ENCODE data around the gene EPHA1. TPM values are rescaled to one million over a fixed set of nuclear protein-coding genes. Genes with fewer than 3 reads are reported as not detected.

Gene EPHA1
- total RNA-seq, 1 donor from 2014 or later, result 4.7 TPM

- H3K27me3 Mint-ChIP-seq (ENCODE audit: unreplicated experiment), result no peaks in the 10 kb centered on the region
- DNase-seq, result no peak
- H3K27ac Mint-ChIP-seq (ENCODE audit: unreplicated experiment), result no peak within 1 kb of the TSS
- TF ChIP-seq, protein P1, sequence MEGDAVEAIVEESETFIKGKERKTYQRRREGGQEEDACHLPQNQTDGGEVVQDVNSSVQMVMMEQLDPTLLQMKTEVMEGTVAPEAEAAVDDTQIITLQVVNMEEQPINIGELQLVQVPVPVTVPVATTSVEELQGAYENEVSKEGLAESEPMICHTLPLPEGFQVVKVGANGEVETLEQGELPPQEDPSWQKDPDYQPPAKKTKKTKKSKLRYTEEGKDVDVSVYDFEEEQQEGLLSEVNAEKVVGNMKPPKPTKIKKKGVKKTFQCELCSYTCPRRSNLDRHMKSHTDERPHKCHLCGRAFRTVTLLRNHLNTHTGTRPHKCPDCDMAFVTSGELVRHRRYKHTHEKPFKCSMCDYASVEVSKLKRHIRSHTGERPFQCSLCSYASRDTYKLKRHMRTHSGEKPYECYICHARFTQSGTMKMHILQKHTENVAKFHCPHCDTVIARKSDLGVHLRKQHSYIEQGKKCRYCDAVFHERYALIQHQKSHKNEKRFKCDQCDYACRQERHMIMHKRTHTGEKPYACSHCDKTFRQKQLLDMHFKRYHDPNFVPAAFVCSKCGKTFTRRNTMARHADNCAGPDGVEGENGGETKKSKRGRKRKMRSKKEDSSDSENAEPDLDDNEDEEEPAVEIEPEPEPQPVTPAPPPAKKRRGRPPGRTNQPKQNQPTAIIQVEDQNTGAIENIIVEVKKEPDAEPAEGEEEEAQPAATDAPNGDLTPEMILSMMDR (IDR thresholded peaks at IDR 0.05; ENCODE audit: partially characterized antibody, unreplicated experiment), result no peak
- no peaks in the 10 kb centered on the region for H3K9me3 Mint-ChIP-seq (ENCODE audit: unreplicated experiment)
- H3K4me3 Mint-ChIP-seq (ENCODE audit: unreplicated experiment), result no peak within 1 kb of the TSS
- H3K36me3 Mint-ChIP-seq (ENCODE audit: unreplicated experiment), result no peaks in the 10 kb centered on the region
- no peaks in the 10 kb centered on the region for H3K4me1 Mint-ChIP-seq (ENCODE audit: low read depth, unreplicated experiment)
Observed at GRCh38 chr7:143443153-143443552, 34.5 kb upstream of the EPHA1 start, which contains the start of gene TAS2R60. Gene TAS2R60 (plus strand): TSS chr7:143443453. CDS start chr7:143443453, 0 bp downstream.

DNA sequence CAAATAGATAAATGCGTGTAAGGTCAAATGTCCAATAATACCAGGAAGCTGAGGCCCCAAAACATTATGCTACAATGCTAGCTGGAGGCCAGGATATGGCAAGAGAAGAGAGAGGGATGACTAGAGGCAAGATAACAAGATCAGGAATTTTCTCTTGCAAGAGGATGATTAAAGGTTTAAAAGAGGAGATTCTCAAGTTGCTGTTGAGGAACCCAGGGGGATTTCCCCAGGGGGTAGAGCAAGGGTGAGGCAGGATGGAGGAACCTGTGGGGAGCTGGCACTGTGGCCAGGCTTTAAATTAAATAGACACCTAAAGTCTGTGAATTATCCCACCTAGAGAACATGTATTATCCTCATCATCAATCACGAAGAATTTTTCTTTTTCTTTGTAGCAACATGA lies 31.2 kb upstream of the EPHA1 start:
- H3K27me3 Mint-ChIP-seq (ENCODE audit: unreplicated experiment), result no peaks in the 10 kb centered on the region
- no peaks in the 10 kb centered on the region for H3K36me3 Mint-ChIP-seq (ENCODE audit: unreplicated experiment)
- TF ChIP-seq, protein P1 (IDR thresholded peaks at IDR 0.05; ENCODE audit: partially characterized antibody, unreplicated experiment), result no peak
- H3K4me1 Mint-ChIP-seq (ENCODE audit: low read depth, unreplicated experiment), result no peaks in the 10 kb centered on the region
- H3K27ac Mint-ChIP-seq (ENCODE audit: unreplicated experiment), result no peak overlapping the region
- H3K9me3 Mint-ChIP-seq (ENCODE audit: unreplicated experiment), result no peaks in the 10 kb centered on the region
- DNase-seq, result no peak
- H3K4me3 Mint-ChIP-seq (ENCODE audit: unreplicated experiment), result no peak overlapping the region

- H3K27ac Mint-ChIP-seq (ENCODE audit: unreplicated experiment), result no peak overlapping the region
- DNase-seq, result no peak
- H3K4me3 Mint-ChIP-seq (ENCODE audit: unreplicated experiment), result no peak overlapping the region
- TF ChIP-seq, protein P1 (IDR thresholded peaks at IDR 0.05; ENCODE audit: partially characterized antibody, unreplicated experiment), result no peak
- no peaks in the 10 kb centered on the region for H3K27me3 Mint-ChIP-seq (ENCODE audit: unreplicated experiment)
- no peaks in the 10 kb centered on the region for H3K36me3 Mint-ChIP-seq (ENCODE audit: unreplicated experiment)
- H3K4me1 Mint-ChIP-seq (ENCODE audit: low read depth, unreplicated experiment), result no peaks in the 10 kb centered on the region
- no peaks in the 10 kb centered on the region for H3K9me3 Mint-ChIP-seq (ENCODE audit: unreplicated experiment)
Observed at GRCh38 chr7:143437578-143437977, 28.9 kb upstream of the EPHA1 start.

DNA sequence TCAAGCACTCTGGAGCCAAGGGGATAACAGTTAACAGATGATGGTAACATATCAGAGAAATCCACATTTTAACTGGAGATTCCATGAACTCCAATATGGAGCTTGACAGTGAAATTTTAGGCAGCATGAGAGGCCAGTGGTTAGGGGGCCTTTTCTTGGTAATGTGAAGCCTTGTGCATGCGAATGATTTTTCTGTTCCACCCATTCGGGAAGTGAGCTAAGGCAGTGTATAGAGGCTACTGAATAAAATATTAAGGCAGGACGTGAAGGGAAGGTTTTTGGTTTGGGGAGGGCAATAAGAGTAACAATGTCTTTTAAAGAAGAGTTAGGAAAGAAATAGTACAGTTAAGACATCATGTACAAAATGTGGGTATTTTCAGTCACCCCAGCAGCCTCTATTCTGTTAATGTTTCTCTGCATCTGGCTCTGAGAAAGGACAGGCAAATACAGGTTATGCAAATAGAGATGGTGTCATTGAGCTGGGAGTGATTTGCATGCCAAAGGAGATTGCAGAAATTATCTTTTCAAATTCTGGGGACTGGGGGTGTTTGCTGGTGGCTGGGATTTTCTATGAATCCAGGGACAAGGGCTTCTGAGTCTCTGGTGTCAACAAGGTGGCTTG lies 27.8 kb upstream of the EPHA1 start:
- H3K4me1 Mint-ChIP-seq (ENCODE audit: low read depth, unreplicated experiment), result no peaks in the 10 kb centered on the region
- DNase-seq, result no peak
- no peaks in the 10 kb centered on the region for H3K36me3 Mint-ChIP-seq (ENCODE audit: unreplicated experiment)
- no peak overlapping the region for H3K27ac Mint-ChIP-seq (ENCODE audit: unreplicated experiment)
- TF ChIP-seq, protein P1 (IDR thresholded peaks at IDR 0.05; ENCODE audit: partially characterized antibody, unreplicated experiment), result no peak
- no peaks in the 10 kb centered on the region for H3K27me3 Mint-ChIP-seq (ENCODE audit: unreplicated experiment)
- no peaks in the 10 kb centered on the region for H3K9me3 Mint-ChIP-seq (ENCODE audit: unreplicated experiment)
- H3K4me3 Mint-ChIP-seq (ENCODE audit: unreplicated experiment), result no peak overlapping the region

- TF ChIP-seq, protein P1 (IDR thresholded peaks at IDR 0.05; ENCODE audit: partially characterized antibody, unreplicated experiment), result no peak
- Mint-ChIP-seq H3K4me3 (ENCODE audit: unreplicated experiment) (no peak overlapping the region), H3K27me3 (ENCODE audit: unreplicated experiment) (no peaks in the 10 kb centered on the region), H3K4me1 (ENCODE audit: low read depth, unreplicated experiment) (no peaks in the 10 kb centered on the region), H3K27ac (ENCODE audit: unreplicated experiment) (no peak overlapping the region), H3K9me3 (ENCODE audit: unreplicated experiment) (no peaks in the 10 kb centered on the region), H3K36me3 (ENCODE audit: unreplicated experiment) (no peaks in the 10 kb centered on the region)
- no peak for DNase-seq
Observed at GRCh38 chr7:143435266-143435665, 26.6 kb upstream of the EPHA1 start.

All from glutamatergic neuron (in vitro differentiated cells).